ENCODE measurements around the gene B9D1.
A peak's percentile ranks its signal among the peaks of the same experiment; 100 is the strongest.

Gene B9D1

GRCh38 chr17:19369107-19369778 is 6.7 kb upstream of the B9D1 start:
- Histone ChIP-seq H3K27ac (no peak overlapping the region), H3K4me1 (peaks cover 35% of the 10 kb centered on the region), H3K27me3 (0 out of 2 replicates have a peak, but pooled peaks cover 5% of the 10 kb centered on the region), H3K4me2 (peak overlapping the region; percentile 85), H4K20me1 (peaks cover 56% of the 10 kb centered on the region), H3K36me3 (no peaks in the 10 kb centered on the region), H3K4me3 (no peak overlapping the region), H3K9me3 (no peaks in the 10 kb centered on the region), H3K9ac (no peak overlapping the region)
- no peak for TF ChIP-seq Cebpa-rat (IDR thresholded peaks at IDR 0.05)

DNA sequence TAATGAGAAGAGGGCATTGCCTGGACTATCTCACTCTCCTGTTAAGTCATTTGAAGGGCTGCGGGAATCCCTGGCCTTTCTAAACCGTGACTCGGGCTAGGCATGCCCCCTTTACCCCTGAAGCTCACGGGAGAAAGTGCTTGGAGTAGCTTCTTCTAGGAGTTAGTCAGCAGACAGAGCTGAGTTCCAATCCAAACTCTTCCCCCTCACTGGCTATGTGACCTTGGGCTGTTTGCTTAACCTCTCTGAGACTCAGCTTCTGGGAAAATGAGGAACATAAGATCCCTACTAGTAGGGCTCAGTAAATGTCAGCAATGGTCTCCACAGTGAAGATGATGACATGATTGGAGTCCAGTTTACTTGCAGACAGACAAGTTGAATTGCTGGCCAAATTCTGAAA is 5.7 kb upstream of the B9D1 start:
- H3K4me3 ChIP-seq, result no peak overlapping the region
- no peak overlapping the region for H3K27ac ChIP-seq
- peaks cover 59% of the 10 kb centered on the region for H4K20me1 ChIP-seq
- H3K4me1 ChIP-seq, result peaks cover 37% of the 10 kb centered on the region
- no peak overlapping the region for H3K9ac ChIP-seq
- TF ChIP-seq Cebpa-rat (IDR thresholded peaks at IDR 0.05), result no peak
- no peaks in the 10 kb centered on the region for H3K36me3 ChIP-seq
- 0 out of 2 replicates have a peak, but pooled peaks cover 9% of the 10 kb centered on the region for H3K27me3 ChIP-seq
- no peaks in the 10 kb centered on the region for H3K9me3 ChIP-seq
- H3K4me2 ChIP-seq, result no peak overlapping the region

DNA sequence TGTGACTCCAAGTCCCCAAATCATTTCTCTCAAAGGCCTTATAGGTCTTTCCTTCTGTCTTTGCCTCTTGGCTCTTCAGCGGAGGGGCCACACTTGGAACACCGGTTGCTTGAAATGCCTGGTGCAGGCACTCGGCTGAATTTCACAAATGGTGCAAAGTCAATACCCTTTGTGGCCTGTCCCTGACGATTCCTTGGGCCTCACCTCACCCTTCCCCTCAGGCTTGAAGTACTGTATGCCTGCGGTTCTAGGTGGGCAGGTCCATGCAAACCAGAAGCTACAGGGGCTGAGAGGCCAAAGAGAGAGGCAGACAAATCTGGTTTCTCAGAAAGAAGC is 4.1 kb upstream of the B9D1 start:
- Histone ChIP-seq H3K36me3 (no peaks in the 10 kb centered on the region), H3K9ac (no peak overlapping the region), H3K27me3 (0 out of 2 replicates have a peak, but pooled peaks cover 11% of the 10 kb centered on the region), H3K4me3 (no peak overlapping the region), H3K27ac (no peak overlapping the region), H3K4me2 (no peak overlapping the region), H4K20me1 (peaks cover 46% of the 10 kb centered on the region), H3K4me1 (peaks cover 37% of the 10 kb centered on the region), H3K9me3 (no peaks in the 10 kb centered on the region)
- no peak for TF ChIP-seq Cebpa-rat (IDR thresholded peaks at IDR 0.05)

GRCh38 chr17:19365833-19366636 is 3.5 kb upstream of the B9D1 start:
- no peak overlapping the region for H3K4me3 ChIP-seq
- H3K4me2 ChIP-seq, result no peak overlapping the region
- H3K4me1 ChIP-seq, result peaks cover 31% of the 10 kb centered on the region
- 0 out of 2 replicates have a peak, but pooled peaks cover 11% of the 10 kb centered on the region for H3K27me3 ChIP-seq
- H3K36me3 ChIP-seq, result no peaks in the 10 kb centered on the region
- H3K9me3 ChIP-seq, result no peaks in the 10 kb centered on the region
- no peak overlapping the region for H3K9ac ChIP-seq
- peaks cover 40% of the 10 kb centered on the region for H4K20me1 ChIP-seq
- H3K27ac ChIP-seq, result no peak overlapping the region
- TF ChIP-seq Cebpa-rat (IDR thresholded peaks at IDR 0.05), result no peak

DNA sequence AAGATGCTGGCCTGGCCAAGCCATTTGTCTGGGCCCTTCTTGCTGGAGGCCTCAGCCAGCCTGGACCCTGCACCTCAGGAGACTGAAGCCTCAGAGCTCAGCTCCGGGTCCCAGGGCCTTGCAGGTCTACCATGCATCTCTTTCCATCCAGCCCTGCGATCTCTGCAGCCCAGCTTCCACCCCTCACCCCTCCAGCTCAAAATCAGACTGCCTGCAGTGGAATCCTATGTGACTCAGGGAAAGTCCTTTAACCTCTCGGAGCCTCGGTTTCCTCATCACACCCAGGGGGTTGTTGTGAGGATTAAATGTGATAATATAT is 2.9 kb upstream of the B9D1 start:
- Histone ChIP-seq H3K4me2 (no peak overlapping the region), H3K9ac (no peak overlapping the region), H3K27me3 (0 out of 2 replicates have a peak, but pooled peaks cover 11% of the 10 kb centered on the region), H3K36me3 (no peaks in the 10 kb centered on the region), H3K4me1 (peaks cover 25% of the 10 kb centered on the region), H3K4me3 (no peak overlapping the region), H3K9me3 (no peaks in the 10 kb centered on the region), H4K20me1 (peaks cover 34% of the 10 kb centered on the region), H3K27ac (no peak overlapping the region)
- no peak for TF ChIP-seq Cebpa-rat (IDR thresholded peaks at IDR 0.05)

DNA sequence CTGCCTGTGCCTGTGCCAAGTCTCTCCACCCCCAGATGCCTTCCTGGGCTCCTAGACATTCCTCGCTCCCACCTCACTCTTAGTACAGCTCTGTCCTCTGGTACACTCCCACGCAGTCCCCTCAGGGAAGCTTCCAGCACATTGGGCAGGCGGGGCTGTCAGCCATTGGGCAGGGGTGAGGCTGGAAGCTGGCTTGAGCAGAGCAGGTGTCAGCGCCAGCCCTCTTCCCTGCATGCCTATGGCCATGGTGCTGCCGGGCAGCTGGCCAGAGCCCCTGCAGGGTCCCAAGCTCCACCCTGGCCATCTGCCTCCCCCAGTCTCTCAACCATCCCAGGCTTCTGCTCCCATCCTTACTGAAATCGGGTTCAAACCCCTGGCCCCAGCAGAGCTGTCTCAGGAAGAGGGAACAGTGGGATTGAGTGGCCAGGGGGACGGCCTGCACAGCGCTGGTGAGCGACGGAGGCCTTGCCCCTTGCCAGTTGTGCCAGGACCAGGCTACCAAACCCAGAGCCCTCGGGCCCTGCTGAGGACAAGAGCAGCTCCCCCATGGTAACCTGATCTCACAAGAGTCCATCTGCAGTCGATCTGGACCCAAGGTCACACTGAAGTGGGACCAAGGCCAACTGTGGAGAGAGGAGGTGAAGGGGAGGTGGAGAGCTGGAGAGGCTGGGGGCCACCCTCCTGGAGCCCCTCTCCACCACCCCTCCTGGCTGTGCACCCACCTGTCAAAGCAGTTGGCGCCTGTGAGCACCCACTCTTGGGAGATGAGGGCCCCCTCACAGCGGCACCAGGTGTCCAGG is 2.4 kb upstream of the B9D1 start:
- no peaks in the 10 kb centered on the region for H3K36me3 ChIP-seq
- H3K27me3 ChIP-seq, result 0 out of 2 replicates have a peak, but pooled peaks cover 11% of the 10 kb centered on the region
- no peak for TF ChIP-seq Cebpa-rat (IDR thresholded peaks at IDR 0.05)
- H3K27ac ChIP-seq, result no peak overlapping the region
- peaks cover 20% of the 10 kb centered on the region for H3K4me1 ChIP-seq
- no peaks in the 10 kb centered on the region for H3K9me3 ChIP-seq
- H3K4me2 ChIP-seq, result no peak overlapping the region
- no peak overlapping the region for H3K4me3 ChIP-seq
- H4K20me1 ChIP-seq, result peaks cover 29% of the 10 kb centered on the region
- no peak overlapping the region for H3K9ac ChIP-seq

- H3K9ac ChIP-seq, result no peak overlapping the region
- 0 out of 2 replicates have a peak, but pooled peaks cover 11% of the 10 kb centered on the region for H3K27me3 ChIP-seq
- no peak for TF ChIP-seq Cebpa-rat (IDR thresholded peaks at IDR 0.05)
- peak overlapping the region; percentile 74 for H3K4me3 ChIP-seq
- H4K20me1 ChIP-seq, result peaks cover 19% of the 10 kb centered on the region; the same call in 1 of the 2 replicates
- no peaks in the 10 kb centered on the region for H3K36me3 ChIP-seq
- H3K9me3 ChIP-seq, result no peaks in the 10 kb centered on the region
- no peak overlapping the region for H3K27ac ChIP-seq
- H3K4me2 ChIP-seq, result peak overlapping the region; percentile 93
- H3K4me1 ChIP-seq, result peaks cover 13% of the 10 kb centered on the region
Observed at GRCh38 chr17:19363460-19364035, 1.0 kb upstream of the B9D1 start.

DNA sequence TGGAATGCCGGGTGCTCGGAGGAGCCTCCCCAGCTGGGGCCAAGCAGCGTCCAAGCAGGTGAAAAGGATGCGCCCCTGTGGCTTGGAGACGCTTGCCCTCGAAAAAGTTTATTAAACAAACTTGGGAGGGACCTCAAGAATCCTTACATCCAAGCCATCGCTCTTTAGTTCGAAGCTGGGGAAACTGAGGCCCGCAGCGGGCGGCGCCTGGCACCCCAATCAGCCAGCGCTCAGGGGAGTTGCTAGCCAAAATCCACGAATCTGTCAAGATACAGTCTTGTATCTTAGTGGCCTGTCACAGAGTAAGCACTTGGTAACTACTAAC is 553 bp upstream of the B9D1 start:
- Histone ChIP-seq H4K20me1 (peaks cover 17% of the 10 kb centered on the region; the same call in 1 of the 2 replicates), H3K4me1 (peaks cover 13% of the 10 kb centered on the region), H3K27ac (no peak overlapping the region), H3K4me2 (peak overlapping the region; percentile 93), H3K9ac (no peak overlapping the region), H3K9me3 (no peaks in the 10 kb centered on the region), H3K4me3 (peak overlapping the region; percentile 74), H3K27me3 (0 out of 2 replicates have a peak, but pooled peaks cover 11% of the 10 kb centered on the region), H3K36me3 (no peaks in the 10 kb centered on the region)
- TF ChIP-seq Cebpa-rat (IDR thresholded peaks at IDR 0.05), result no peak

GRCh38 chr17:19361944-19362276 is 613 bp downstream of the B9D1 start:
- 0 out of 2 replicates have a peak, but pooled peaks cover 11% of the 10 kb centered on the region for H3K27me3 ChIP-seq
- H4K20me1 ChIP-seq, result peaks cover 11% of the 10 kb centered on the region; the same call in 1 of the 2 replicates
- H3K4me2 ChIP-seq, result peak overlapping the region; percentile 93
- H3K27ac ChIP-seq, result no peak overlapping the region
- no peaks in the 10 kb centered on the region for H3K36me3 ChIP-seq
- H3K9ac ChIP-seq, result peak overlapping the region; percentile 67
- TF ChIP-seq Cebpa-rat (IDR thresholded peaks at IDR 0.05), result no peak
- peaks cover 13% of the 10 kb centered on the region for H3K4me1 ChIP-seq
- no peaks in the 10 kb centered on the region for H3K9me3 ChIP-seq
- H3K4me3 ChIP-seq, result peak overlapping the region; percentile 74

All from BLaER1 (cell line).